ENCODE results near the gene XPOT.

The XPOT gene

DNA sequence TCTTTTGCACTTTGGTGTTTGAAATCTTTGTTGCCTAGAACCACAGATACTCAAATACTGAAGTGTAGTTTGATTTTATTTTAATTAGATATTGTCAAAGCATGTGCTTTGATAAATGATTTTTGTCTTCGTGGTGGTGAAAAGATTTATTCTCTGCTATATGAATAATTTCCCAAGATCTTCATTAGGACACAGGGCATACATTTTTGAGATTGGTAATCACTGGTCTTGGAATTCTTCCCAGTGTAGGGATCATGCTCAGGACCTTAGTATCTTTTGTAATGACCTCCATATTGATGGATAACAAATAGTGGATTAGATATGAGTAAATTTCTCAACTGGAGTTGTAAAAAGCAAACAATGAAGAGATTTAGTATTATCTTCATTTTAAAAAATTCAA, 76.0 kb downstream of the XPOT start:
- Histone ChIP-seq H3K36me3 (ENCODE audit: control insufficient read depth in 1 of 2, insufficient read depth in 2 of 2, low read length in 2 of 2) (peaks cover 10 to 14% of the 10 kb centered on the region in 2 experiments), H4K8ac (ENCODE audit: low read depth, low read length) (no peak overlapping the region), H3K23ac (ENCODE audit: low read length) (no peak overlapping the region), H3K79me2 (ENCODE audit: control insufficient read depth, insufficient read depth, low read length, poor library complexity) (no peaks in the 10 kb centered on the region), H3K4me2 (ENCODE audit: low read length) (no peak overlapping the region), H2AK5ac (ENCODE audit: low read length) (no peak overlapping the region), H3K9ac (ENCODE audit: low read length) (no peak overlapping the region), H3K9me3 (ENCODE audit: insufficient read depth, low read depth, low read length) (no peaks in the 10 kb centered on the region), H4K91ac (ENCODE audit: low read depth, low read length) (no peak overlapping the region), H3K14ac (ENCODE audit: low read length) (no peak overlapping the region), H3K4ac (ENCODE audit: low read depth, low read length) (no peak overlapping the region), H4K12ac (ENCODE audit: low read depth, low read length) (no peak overlapping the region), H2BK12ac (ENCODE audit: low read length) (no peak overlapping the region), H2AFZ (ENCODE audit: insufficient read depth, low read length, poor library complexity) (no peak overlapping the region), H3K4me3 (ENCODE audit: low read depth, low read length) (no peak overlapping the region), H3K27ac (ENCODE audit: low read depth, low read length) (no peak overlapping the region), H3K18ac (ENCODE audit: low read length) (no peak overlapping the region), H3K79me1 (ENCODE audit: low read length) (no peaks in the 10 kb centered on the region), H3K4me1 (ENCODE audit: control insufficient read depth in 1 of 2, insufficient read depth in 2 of 2, low read length in 2 of 2) (no peaks in the 10 kb centered on the region), H2BK120ac (ENCODE audit: insufficient read depth, low read length, poor library complexity) (no peak overlapping the region), H2BK5ac (ENCODE audit: low read depth, low read length, poor library complexity) (no peak overlapping the region), H3K27me3 (ENCODE audit: insufficient read depth, low read length) (no peaks in the 10 kb centered on the region)
- WGBS (ENCODE audit: extremely low coverage, insufficient coverage, insufficient read length), result no CpG with 5 or more reads among the region's 1 CpG
- no peak for DNase-seq

DNA sequence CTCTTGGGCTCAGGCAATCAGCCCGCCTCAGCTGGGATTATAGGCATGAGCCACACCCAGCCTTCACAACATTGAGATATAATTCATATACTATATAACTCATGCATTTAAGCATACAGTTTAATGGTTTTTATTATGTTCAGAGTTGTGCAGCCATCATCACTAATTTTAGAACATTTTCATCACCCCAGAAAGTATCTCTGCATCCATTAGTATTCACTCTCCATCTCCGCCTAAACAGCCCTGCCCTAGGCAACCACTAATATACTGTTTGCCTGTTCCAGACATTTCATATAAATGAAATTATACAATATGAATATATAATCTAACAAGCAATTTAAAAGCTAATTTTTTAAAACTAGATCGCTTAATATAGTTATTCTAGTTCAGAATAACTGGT, 82.5 kb downstream of the XPOT start:
- H2AFZ ChIP-seq (ENCODE audit: insufficient read depth, low read length, poor library complexity), result no peak overlapping the region
- no peaks in the 10 kb centered on the region for H3K79me2 ChIP-seq (ENCODE audit: control insufficient read depth, insufficient read depth, low read length, poor library complexity)
- H3K4me1 ChIP-seq (ENCODE audit: control insufficient read depth in 1 of 2, insufficient read depth in 2 of 2, low read length in 2 of 2), result no peaks in the 10 kb centered on the region
- no peak overlapping the region for H4K91ac ChIP-seq (ENCODE audit: low read depth, low read length)
- H2BK120ac ChIP-seq (ENCODE audit: insufficient read depth, low read length, poor library complexity), result no peak overlapping the region
- no peak overlapping the region for H3K4ac ChIP-seq (ENCODE audit: low read depth, low read length)
- no peak overlapping the region for H3K18ac ChIP-seq (ENCODE audit: low read length)
- H3K4me2 ChIP-seq (ENCODE audit: low read length), result no peak overlapping the region
- no peak for DNase-seq
- no peak overlapping the region for H4K8ac ChIP-seq (ENCODE audit: low read depth, low read length)
- no peak overlapping the region for H4K12ac ChIP-seq (ENCODE audit: low read depth, low read length)
- H3K9me3 ChIP-seq (ENCODE audit: insufficient read depth, low read depth, low read length), result no peaks in the 10 kb centered on the region
- H2AK5ac ChIP-seq (ENCODE audit: low read length), result no peak overlapping the region
- no peak overlapping the region for H3K27ac ChIP-seq (ENCODE audit: low read depth, low read length)
- H3K9ac ChIP-seq (ENCODE audit: low read length), result no peak overlapping the region
- H3K79me1 ChIP-seq (ENCODE audit: low read length), result no peaks in the 10 kb centered on the region
- no peak overlapping the region for H3K14ac ChIP-seq (ENCODE audit: low read length)
- H2BK5ac ChIP-seq (ENCODE audit: low read depth, low read length, poor library complexity), result no peak overlapping the region
- peaks cover 24 to 28% of the 10 kb centered on the region in 2 experiments for H3K36me3 ChIP-seq (ENCODE audit: control insufficient read depth in 1 of 2, insufficient read depth in 2 of 2, low read length in 2 of 2)
- no peaks in the 10 kb centered on the region for H3K27me3 ChIP-seq (ENCODE audit: insufficient read depth, low read length)
- no CpG with 5 or more reads among the region's 3 CpGs for WGBS (ENCODE audit: extremely low coverage, insufficient coverage, insufficient read length)
- no peak overlapping the region for H3K23ac ChIP-seq (ENCODE audit: low read length)
- no peak overlapping the region for H2BK12ac ChIP-seq (ENCODE audit: low read length)
- no peak overlapping the region for H3K4me3 ChIP-seq (ENCODE audit: low read depth, low read length)

DNA sequence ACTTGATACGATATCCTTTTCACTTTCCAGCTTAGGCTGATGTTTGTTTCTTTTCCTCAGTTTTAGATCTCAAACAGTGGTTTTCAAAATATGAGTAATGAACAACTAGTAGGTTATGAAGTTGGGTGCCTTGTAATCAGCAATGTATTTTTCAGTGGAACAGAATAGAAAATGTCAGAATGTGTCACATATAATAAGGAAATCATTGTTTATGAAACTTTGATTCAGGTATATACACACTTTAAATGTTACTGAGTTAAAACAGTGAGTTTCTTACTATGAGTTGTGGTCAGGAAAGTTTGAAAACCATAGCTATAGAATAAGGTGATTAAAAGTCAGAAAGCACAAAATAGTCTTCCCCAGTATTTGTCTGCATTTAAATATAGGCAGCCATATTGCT, 87.5 kb downstream of the XPOT start:
- Histone ChIP-seq H3K4me2 (ENCODE audit: low read length) (no peak overlapping the region), H4K8ac (ENCODE audit: low read depth, low read length) (no peak overlapping the region), H3K27me3 (ENCODE audit: insufficient read depth, low read length) (no peaks in the 10 kb centered on the region), H3K79me1 (ENCODE audit: low read length) (no peaks in the 10 kb centered on the region), H2BK5ac (ENCODE audit: low read depth, low read length, poor library complexity) (no peak overlapping the region), H4K91ac (ENCODE audit: low read depth, low read length) (no peak overlapping the region), H3K4me3 (ENCODE audit: low read depth, low read length) (no peak overlapping the region), H2BK12ac (ENCODE audit: low read length) (no peak overlapping the region), H2AFZ (ENCODE audit: insufficient read depth, low read length, poor library complexity) (no peak overlapping the region), H3K9ac (ENCODE audit: low read length) (no peak overlapping the region), H3K14ac (ENCODE audit: low read length) (no peak overlapping the region), H3K4ac (ENCODE audit: low read depth, low read length) (no peak overlapping the region), H3K4me1 (ENCODE audit: control insufficient read depth in 1 of 2, insufficient read depth in 2 of 2, low read length in 2 of 2) (no peaks in the 10 kb centered on the region), H3K23ac (ENCODE audit: low read length) (no peak overlapping the region), H2AK5ac (ENCODE audit: low read length) (no peak overlapping the region), H2BK120ac (ENCODE audit: insufficient read depth, low read length, poor library complexity) (no peak overlapping the region), H3K36me3 (ENCODE audit: control insufficient read depth in 1 of 2, insufficient read depth in 2 of 2, low read length in 2 of 2) (peaks cover 29 to 34% of the 10 kb centered on the region in 2 experiments), H3K18ac (ENCODE audit: low read length) (no peak overlapping the region), H3K9me3 (ENCODE audit: insufficient read depth, low read depth, low read length) (no peaks in the 10 kb centered on the region), H3K79me2 (ENCODE audit: control insufficient read depth, insufficient read depth, low read length, poor library complexity) (no peaks in the 10 kb centered on the region), H3K27ac (ENCODE audit: low read depth, low read length) (no peak overlapping the region), H4K12ac (ENCODE audit: low read depth, low read length) (no peak overlapping the region)
- no CpG with 5 or more reads among the region's 1 CpG for WGBS (ENCODE audit: extremely low coverage, insufficient coverage, insufficient read length)
- no peak for DNase-seq

DNA sequence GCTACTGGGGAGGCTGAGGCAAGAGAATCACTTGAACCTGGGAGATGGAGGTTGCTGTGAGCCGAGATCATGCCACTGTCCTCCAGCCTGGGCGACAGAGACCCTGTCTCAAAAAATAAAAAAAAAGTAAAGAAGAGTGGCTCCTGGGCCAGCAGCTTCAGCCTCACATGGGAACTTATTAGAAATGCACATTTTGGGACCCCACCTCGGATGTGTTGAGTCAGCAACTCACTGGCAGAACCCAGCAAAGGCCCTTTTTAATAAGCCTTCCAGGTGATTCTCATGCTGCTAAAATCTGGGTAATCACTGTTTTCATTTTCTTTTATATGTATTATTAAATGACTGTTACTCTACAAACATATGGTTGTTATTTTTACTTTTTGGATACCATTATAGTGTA, 89.3 kb downstream of the XPOT start:
- Histone ChIP-seq H2AK5ac (ENCODE audit: low read length) (no peak overlapping the region), H3K79me1 (ENCODE audit: low read length) (no peaks in the 10 kb centered on the region), H3K27me3 (ENCODE audit: insufficient read depth, low read length) (no peaks in the 10 kb centered on the region), H3K18ac (ENCODE audit: low read length) (no peak overlapping the region), H3K4me1 (ENCODE audit: control insufficient read depth in 1 of 2, insufficient read depth in 2 of 2, low read length in 2 of 2) (no peaks in the 10 kb centered on the region), H3K27ac (ENCODE audit: low read depth, low read length) (no peak overlapping the region), H3K14ac (ENCODE audit: low read length) (no peak overlapping the region), H3K36me3 (ENCODE audit: control insufficient read depth in 1 of 2, insufficient read depth in 2 of 2, low read length in 2 of 2) (peaks cover 29 to 33% of the 10 kb centered on the region in 2 experiments), H4K8ac (ENCODE audit: low read depth, low read length) (no peak overlapping the region), H3K4ac (ENCODE audit: low read depth, low read length) (no peak overlapping the region), H3K9me3 (ENCODE audit: insufficient read depth, low read depth, low read length) (no peaks in the 10 kb centered on the region), H4K12ac (ENCODE audit: low read depth, low read length) (no peak overlapping the region), H3K23ac (ENCODE audit: low read length) (no peak overlapping the region), H3K79me2 (ENCODE audit: control insufficient read depth, insufficient read depth, low read length, poor library complexity) (no peaks in the 10 kb centered on the region), H4K91ac (ENCODE audit: low read depth, low read length) (no peak overlapping the region), H3K4me2 (ENCODE audit: low read length) (no peak overlapping the region), H3K4me3 (ENCODE audit: low read depth, low read length) (no peak overlapping the region), H3K9ac (ENCODE audit: low read length) (no peak overlapping the region), H2BK12ac (ENCODE audit: low read length) (no peak overlapping the region), H2BK5ac (ENCODE audit: low read depth, low read length, poor library complexity) (no peak overlapping the region), H2AFZ (ENCODE audit: insufficient read depth, low read length, poor library complexity) (no peak overlapping the region), H2BK120ac (ENCODE audit: insufficient read depth, low read length, poor library complexity) (no peak overlapping the region)
- WGBS (ENCODE audit: extremely low coverage, insufficient coverage, insufficient read length), result no CpG with 5 or more reads among the region's 3 CpGs
- DNase-seq, result no peak
